DMS79 (cell line): Measurements from ENCODE around the gene NAT14.
A peak's percentile ranks its signal among the peaks of the same experiment; 100 is the strongest.

Experiments used
- DNase-seq: peaks from one replicate; lab custom pipeline; 2025; lab: John Stamatoyannopoulos, UW

NAT14 gene

GRCh38 chr19:55453511-55454260, 31.3 kb upstream of the NAT14 start:
- DNase-seq: no peak

GRCh38 chr19:55454787-55455243, 30.2 kb upstream of the NAT14 start:
- no peak for DNase-seq

- DNase-seq: no peak
These were observed 29.3 kb upstream of the NAT14 start for GRCh38 chr19:55455576-55456235.

DNA sequence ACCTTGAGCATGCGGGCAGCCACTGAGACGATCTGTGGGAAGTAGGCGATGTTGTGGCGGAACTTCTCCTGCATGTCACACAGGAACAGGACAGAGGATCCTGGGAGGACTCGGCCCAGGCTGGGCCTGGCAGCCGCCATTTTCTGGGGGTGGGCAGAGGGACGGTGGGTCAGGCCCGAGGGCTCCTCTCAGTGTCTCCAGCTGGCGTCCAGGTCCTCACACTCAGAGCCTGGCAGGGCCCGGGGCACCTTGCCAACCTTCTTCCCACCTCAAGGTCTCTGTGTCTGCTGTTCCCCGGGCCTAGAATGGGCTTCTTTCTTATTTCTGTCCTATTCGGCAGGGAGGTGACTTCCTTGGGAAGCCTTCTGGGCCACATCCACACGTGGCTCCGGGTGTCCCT, 28.6 kb upstream of the NAT14 start:
- no peak for DNase-seq

DNA sequence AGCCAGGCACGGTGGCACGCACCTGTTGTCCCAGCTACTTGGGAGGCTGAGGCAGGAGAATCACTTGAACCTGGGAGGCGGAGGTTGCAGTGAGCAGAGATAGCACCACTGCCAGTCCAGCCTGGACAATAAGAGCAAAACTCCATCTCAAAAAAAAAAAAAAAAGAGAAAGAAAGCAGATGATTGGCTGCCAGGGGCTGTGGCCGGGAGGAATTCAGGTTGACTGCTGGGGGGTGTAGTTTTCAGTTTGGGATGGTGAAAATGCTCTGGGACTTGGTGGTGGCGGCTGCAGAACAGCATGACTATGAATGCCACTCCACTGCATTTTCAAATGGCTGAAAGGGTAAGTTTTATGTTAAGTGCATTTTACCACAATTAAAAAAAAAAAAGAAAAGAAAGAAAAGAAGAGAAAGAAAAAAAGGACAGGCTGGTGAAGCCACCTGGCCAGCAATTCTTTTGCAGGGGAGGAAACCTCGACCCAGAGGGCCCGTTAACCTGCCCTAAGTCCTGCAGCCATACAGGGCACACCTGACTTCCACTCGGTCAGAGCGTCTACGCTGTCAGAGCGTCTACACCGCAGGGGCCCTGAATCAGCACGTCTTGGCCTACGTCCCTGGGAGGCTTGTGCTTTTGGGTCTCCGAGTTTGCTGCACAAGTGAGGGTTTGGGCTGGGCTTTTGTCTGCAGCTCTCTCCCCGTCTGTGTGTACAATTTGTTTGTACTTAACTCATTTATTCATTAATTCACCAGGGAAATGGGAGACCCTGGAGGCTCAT, 27.1 kb upstream of the NAT14 start:
- DNase-seq: peak; percentile 16

DNA sequence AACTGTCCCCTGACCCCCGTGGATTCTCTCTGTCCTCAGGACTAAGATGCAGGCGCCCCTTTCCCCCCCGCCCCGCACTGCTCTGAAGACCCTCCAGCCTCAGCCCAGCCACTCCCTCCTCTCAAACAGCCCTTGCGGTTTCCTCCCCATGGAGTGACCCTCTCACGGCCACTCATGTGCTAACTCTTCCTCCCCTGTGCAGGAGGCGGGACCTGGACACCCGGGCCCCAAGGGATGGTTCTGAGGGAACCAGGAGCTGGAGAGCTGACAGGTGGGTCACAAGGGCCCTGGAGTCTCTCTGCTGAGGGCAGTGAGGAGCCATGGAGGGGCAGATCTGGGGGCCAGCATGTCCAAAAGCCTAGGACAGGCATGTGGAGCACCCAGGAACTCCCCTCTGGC, 25.4 kb upstream of the NAT14 start:
- peak; percentile 90 for DNase-seq

DNA sequence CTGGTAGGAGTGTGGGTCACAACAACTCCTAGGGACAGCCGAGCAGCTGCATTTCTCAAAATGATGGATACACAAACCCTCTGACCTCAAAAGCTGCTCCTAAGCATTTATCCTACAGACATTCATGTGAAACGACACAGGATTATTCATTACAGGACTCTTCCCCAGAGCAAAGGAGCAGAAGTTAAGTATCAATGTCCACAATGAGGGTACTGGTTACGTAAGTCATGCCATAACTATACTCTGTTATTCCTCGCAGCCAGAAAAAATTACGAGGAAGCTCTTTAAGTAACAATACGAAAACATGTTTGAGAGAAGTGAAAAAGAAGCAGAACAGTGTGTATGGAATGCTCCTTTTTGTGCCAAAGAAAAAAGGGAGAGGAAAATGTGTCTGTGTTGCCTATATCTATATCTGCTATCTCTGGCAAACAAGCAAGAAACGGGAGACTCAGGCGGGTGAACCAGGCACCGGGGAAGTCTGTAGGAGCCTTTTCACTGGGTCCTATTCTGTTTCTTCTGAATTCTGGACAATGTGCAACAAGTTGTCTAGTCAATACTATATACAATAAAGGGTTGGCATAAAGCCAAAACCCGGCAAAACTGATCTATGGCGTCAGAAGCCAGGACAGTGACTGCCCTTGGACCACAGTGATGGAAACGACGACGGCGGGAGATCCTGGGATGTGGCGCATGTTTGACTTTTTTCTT, 24.9 kb upstream of the NAT14 start:
- DNase-seq: no peak

DNA sequence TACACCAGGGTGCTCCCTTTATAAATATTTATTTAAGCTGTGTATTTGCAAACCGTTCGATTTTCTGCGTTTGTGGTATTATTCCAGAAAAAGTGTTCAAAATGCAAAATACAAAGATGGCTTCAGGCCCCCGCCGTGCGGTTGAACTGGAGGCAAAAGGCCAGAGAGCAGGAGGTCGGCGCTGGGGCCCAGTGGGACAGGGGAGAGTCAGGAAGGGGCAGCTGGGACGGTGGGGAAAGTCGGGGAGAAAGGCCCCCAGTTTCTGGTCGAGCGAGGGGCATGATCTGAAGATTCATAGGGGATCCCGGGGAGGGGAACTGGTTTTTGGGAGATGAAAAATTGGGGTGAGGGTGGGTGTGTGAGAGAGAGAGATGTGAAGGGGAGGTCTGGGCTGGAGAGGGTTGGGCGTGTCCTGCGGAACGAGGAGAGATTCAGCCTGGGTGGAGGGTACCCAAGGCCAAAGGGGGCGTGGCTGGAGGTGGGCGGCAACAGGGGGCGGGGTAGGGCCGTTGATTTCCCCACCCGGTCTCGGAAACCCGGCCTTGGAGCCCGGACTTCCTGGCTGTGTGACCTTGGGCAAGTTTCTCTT, 24.2 kb upstream of the NAT14 start:
- peak; percentile 77 for DNase-seq

GRCh38 chr19:55461259-55461973, 23.6 kb upstream of the NAT14 start, which contains the start of gene ISOC2:
ISOC2 (minus strand) TSS chr19:55461642; CDS start chr19:55456486, 5,156 bp downstream.
- DNase-seq: peak; percentile 99

GRCh38 chr19:55461974-55462626, 22.9 kb upstream of the NAT14 start:
- DNase-seq: no peak

DNA sequence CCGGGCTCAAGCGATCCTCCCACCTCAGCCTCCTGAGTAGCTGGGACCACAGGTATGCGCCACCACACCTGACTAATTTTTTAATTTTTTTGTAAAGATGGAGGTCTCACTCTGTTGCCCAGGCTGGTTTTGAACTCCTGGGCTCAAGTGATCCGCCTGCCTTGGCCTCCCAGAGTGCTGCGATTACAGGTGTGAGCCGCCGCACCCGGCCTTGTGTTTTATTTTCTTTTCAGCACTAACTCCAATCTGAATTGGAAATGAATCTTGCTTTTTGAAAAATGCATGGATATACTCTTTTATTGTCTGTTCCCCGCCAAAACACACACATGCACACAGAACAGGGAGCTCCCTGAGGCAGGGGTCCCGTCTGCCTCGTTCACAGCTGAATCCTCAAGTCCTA, 22.3 kb upstream of the NAT14 start:
- DNase-seq: no peak

- no peak for DNase-seq
These were observed 21.4 kb upstream of the NAT14 start for GRCh38 chr19:55463583-55464031.

DNA sequence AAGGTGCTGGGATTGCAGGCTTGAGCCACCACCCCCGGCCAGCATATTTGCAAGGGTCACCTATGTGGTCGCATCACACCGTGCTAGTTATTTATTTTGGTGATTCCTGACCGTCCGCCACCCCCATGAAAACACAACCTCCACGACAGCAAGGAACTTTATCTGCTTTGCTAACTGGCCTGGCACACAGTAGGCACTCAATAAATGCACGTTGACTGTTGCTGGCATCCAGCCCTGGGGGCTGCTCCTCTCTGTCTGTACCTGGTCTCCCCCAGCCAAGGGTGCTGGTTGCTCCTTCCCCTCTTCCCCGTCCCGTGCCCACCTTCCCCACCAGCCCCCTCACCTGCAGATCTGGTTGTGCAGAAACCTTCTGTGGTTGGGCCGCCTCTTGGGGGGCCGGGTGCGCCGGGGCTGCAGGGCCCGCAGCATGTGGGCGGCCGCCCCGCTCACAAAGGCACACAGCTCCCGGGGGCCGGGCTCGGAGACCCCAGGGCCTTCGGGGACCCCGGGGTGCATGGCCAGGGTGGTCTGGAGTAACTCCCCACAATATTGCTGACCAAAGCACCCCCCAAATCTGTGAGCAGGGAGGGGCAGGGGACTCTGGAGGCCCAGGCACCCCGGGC, 20.8 kb upstream of the NAT14 start:
- DNase-seq: no peak

DNA sequence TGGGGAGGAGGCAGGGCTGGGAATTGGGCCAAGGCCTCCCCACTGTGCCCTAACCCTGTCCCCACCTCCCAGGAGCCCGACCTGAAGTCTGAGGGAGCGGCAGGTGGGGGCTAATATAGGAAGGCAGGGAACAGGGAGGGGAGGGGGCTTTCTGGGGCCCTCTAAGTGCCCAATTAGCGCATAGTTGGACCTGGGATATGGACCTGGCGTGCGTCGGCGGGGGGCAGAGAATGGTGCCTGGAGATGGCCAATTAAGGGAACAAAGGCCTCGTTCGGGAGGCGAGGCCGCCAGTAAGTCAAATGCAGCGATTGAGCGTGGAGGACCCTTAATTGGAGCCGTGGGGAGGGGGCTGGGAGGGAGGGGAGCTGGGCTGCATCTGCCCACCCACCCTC, 20.3 kb upstream of the NAT14 start, which contains the start of gene C19orf85:
Gene C19orf85, minus strand, starts transcription at position 90 of the 393 bp plus-strand sequence. CDS start 197 bp downstream, outside the sequence.
- no peak for DNase-seq

DNA sequence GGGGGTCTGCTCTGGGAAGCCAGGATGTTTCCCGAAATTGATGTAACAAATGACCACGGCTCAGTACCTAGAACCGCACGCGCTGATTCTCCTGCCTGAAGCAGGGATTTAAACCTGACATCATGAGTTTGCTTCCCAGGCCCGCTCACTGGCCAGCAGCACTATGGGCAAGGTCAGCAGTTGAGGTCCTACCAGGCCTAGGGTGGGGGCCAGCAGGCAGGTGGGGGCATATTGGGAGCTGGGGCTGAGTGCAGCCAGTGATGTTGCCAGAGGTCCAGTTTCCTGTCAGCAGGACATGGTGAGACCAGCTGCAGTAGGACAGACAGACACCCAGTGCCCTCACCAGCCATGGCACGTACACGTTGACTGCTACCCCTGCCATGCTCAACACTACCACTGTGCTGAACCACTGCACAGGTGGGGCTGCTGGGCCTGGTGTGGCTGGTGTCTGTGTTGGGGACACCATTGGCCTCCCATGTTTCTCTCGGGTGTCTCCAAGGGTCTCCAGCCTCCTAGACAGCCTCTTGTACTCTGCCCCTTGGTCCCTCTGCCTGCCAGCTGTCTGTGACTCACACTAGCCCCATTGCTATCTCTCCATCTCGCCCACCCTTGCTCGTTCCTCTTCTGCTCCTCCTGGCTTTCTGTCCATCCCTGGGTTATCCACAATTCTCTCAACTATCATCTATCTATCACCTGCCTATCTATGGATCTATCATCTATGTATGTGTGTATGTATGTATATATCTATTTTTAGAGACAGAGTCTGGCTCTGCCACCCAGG, 19.3 kb upstream of the NAT14 start:
- DNase-seq: no peak

GRCh38 chr19:55466241-55466614, 18.8 kb upstream of the NAT14 start:
- no peak for DNase-seq

DNA sequence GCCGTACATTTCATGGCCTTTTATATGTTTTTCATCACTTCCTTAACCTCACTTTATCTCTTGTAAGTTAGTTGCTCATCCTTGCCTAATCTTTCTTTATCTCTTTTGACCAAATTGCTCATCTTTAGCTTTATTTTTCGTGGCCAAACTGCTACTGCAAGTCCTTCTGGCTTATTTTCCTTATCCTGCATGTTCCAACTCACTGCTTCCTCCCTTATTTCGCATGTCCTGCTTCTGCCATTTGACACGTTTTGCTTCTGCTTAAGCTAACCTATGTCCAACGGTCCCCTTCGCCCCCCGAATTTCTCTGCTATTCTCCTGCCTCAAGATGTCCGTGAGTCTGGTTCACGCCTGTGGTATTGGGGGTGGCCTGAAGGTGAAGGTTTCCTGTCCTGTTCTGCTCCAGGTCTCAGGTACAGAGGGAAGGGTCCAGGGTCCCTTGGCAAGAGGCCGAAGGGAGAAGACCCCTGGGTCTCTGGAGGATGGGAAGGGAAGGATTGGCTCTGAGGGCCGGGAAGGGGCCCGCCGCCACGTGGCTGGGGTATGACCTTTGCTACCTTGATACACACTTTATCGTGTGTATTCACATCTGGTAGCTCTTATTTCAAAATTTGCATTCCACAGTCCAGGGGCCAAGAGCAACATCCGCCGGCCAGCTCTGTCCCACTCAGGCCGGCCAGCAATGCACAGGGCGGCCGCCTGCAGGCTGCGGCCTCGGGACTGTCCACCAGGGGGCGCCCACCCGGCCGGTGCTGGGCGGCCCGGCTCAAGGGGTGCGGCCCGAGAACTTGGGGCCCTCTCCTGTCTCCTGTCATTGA, 17.5 kb upstream of the NAT14 start:
- DNase-seq: no peak

GRCh38 chr19:55468054-55468393, 17.0 kb upstream of the NAT14 start:
- DNase-seq: no peak
